Transverse colon (tissue), 4 donors: ENCODE results near the gene F10.

Experiments
- EP300 ChIP-seq: sonication (generic); formaldehyde crosslinking; IDR thresholded peaks from one replicate; pipeline ENCODE4 v1.6.1; 2017; ENCODE audit warnings: antibody characterized with exemption, low read depth
- POLR2A ChIP-seq: fragments of 450-650 bp; IDR thresholded peaks from one replicate; pipeline ENCODE4 v1.6.1; 2016; ENCODE audit warnings: antibody characterized with exemption, mild to moderate bottlenecking, moderate library complexity
- POLR2AphosphoS5 ChIP-seq, 3 donors: sonication (generic); formaldehyde crosslinking; IDR thresholded peaks; one replicate each; pipeline ENCODE4 v1.6.1; 2016; ENCODE audit warnings: antibody characterized with exemption in 3 of 3
- TF ChIP-seq, protein P1 (sequence below), 5 experiments: fragments of 200-600 bp in 3 of 5; fragments of 450-650 bp in 2 of 5; sonication (generic) in 3 of 5; IDR thresholded peaks; 1 replicate in 2 of 5; 2 replicates in 3 of 5; pipeline ENCODE4 v1.5.1; 2016 to 2017; ENCODE audit warnings: antibody characterized with exemption in 5 of 5, inconsistent platforms in 3 of 5, mild to moderate bottlenecking in 2 of 5, moderate library complexity in 1 of 5

DNA sequence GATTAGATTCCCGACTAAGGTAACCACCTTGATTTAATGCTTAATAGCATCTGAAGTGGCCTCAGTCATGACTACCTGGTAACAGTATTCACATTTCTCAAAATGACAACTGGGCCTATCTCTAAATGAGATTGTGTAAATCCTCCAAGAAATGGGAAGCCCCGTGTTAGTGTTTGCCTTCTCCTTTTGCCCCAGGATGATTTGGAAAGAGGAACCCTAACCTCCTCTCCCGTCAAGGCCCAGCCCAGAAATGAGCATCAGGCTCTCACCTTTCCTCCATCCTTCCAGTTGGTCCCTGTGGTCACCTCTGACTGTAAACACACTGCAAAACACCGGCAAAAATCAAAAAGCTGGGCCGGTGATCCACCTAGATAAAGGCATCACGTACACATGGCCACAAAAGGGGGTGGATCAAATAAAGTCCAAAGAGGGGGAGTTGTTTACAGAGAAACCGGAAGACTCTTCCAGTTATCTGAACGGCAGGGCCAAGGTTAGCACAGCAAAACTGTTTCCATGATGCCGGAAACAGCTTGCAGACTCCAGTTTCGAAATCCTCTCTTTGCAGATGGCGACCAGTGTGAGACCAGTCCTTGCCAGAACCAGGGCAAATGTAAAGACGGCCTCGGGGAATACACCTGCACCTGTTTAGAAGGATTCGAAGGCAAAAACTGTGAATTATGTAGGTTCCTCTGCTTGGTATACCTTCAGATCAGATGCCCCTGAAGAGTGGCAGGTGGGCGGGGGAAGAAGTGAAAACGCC lies 16.4 kb downstream of the F10 start:
- no peak for TF ChIP-seq POLR2A
- TF ChIP-seq, protein P1, sequence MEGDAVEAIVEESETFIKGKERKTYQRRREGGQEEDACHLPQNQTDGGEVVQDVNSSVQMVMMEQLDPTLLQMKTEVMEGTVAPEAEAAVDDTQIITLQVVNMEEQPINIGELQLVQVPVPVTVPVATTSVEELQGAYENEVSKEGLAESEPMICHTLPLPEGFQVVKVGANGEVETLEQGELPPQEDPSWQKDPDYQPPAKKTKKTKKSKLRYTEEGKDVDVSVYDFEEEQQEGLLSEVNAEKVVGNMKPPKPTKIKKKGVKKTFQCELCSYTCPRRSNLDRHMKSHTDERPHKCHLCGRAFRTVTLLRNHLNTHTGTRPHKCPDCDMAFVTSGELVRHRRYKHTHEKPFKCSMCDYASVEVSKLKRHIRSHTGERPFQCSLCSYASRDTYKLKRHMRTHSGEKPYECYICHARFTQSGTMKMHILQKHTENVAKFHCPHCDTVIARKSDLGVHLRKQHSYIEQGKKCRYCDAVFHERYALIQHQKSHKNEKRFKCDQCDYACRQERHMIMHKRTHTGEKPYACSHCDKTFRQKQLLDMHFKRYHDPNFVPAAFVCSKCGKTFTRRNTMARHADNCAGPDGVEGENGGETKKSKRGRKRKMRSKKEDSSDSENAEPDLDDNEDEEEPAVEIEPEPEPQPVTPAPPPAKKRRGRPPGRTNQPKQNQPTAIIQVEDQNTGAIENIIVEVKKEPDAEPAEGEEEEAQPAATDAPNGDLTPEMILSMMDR (IDR thresholded peaks at IDR 0.05): no peak
- no peak for TF ChIP-seq POLR2AphosphoS5 (IDR thresholded peaks at IDR 0.05)
- no peak for TF ChIP-seq EP300
